ENCODE measurements around the gene KIF15. TPM values are rescaled to one million over a fixed set of nuclear protein-coding genes. Genes with fewer than 3 reads are reported as not detected.

The KIF15 gene
- total RNA-seq, 1 experiment from 2014 or later: 23.7 TPM

DNA sequence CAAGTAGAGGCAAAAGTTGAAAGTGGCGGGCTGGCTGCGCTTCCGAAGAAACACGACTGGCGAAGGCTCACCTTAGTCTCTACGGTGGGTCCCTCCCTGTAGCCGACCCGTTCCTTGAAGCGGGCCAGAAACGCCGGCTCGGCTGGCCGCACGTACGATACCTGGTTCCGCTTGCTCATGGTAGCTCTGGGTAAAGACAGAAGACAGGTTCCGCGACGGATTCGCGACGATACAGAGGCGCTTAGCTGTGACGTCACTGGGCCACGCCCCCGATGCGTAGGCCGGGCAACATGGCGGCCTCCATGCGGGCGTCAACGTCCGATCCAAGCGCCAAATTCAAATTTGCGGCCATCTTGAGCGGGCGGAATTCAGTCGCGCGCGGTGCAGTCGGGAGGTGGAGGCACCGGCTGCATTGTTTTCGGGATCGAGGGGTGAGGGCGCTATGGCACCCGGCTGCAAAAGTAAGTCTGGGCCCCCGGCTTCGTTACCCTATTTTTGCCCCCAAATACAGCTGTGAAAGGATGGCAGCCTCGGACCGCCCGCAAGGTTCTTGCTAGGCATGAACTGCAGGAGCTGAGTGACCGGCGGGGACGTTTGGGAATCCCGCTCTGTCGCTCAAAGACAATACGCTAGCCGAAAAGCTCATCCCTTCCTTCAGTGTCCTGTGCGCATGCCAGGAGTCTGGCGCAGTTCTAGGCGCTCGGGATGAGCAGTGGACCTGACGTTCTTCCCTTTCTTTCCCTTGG, at the start of gene KIF15, which contains the start of gene KIAA1143 (continued):
- TF ChIP-seq, protein P1, sequence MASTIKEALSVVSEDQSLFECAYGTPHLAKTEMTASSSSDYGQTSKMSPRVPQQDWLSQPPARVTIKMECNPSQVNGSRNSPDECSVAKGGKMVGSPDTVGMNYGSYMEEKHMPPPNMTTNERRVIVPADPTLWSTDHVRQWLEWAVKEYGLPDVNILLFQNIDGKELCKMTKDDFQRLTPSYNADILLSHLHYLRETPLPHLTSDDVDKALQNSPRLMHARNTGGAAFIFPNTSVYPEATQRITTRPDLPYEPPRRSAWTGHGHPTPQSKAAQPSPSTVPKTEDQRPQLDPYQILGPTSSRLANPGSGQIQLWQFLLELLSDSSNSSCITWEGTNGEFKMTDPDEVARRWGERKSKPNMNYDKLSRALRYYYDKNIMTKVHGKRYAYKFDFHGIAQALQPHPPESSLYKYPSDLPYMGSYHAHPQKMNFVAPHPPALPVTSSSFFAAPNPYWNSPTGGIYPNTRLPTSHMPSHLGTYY (CRISPR knock-in tag; IDR thresholded peaks at IDR 0.05): no peak
- 0 out of 2 replicates have a peak, but pooled peaks have one; percentile 61 for TF ChIP-seq RELA (CRISPR knock-in tag; IDR thresholded peaks at IDR 0.05; ENCODE audit: borderline replicate concordance)
- TF ChIP-seq, protein P2, sequence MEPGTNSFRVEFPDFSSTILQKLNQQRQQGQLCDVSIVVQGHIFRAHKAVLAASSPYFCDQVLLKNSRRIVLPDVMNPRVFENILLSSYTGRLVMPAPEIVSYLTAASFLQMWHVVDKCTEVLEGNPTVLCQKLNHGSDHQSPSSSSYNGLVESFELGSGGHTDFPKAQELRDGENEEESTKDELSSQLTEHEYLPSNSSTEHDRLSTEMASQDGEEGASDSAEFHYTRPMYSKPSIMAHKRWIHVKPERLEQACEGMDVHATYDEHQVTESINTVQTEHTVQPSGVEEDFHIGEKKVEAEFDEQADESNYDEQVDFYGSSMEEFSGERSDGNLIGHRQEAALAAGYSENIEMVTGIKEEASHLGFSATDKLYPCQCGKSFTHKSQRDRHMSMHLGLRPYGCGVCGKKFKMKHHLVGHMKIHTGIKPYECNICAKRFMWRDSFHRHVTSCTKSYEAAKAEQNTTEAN (CRISPR knock-in tag; IDR thresholded peaks at IDR 0.05): no peak
- no peak for TF ChIP-seq IRF2 (CRISPR knock-in tag; IDR thresholded peaks at IDR 0.05; ENCODE audit: borderline replicate concordance, low read depth)
- TF ChIP-seq, protein P3, sequence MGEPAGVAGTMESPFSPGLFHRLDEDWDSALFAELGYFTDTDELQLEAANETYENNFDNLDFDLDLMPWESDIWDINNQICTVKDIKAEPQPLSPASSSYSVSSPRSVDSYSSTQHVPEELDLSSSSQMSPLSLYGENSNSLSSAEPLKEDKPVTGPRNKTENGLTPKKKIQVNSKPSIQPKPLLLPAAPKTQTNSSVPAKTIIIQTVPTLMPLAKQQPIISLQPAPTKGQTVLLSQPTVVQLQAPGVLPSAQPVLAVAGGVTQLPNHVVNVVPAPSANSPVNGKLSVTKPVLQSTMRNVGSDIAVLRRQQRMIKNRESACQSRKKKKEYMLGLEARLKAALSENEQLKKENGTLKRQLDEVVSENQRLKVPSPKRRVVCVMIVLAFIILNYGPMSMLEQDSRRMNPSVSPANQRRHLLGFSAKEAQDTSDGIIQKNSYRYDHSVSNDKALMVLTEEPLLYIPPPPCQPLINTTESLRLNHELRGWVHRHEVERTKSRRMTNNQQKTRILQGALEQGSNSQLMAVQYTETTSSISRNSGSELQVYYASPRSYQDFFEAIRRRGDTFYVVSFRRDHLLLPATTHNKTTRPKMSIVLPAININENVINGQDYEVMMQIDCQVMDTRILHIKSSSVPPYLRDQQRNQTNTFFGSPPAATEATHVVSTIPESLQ (CRISPR knock-in tag; IDR thresholded peaks at IDR 0.05): no peak
- TF ChIP-seq ATF1 (CRISPR knock-in tag; IDR thresholded peaks at IDR 0.05): 0 out of 2 replicates have a peak, but pooled peaks have one; percentile 40
- TF ChIP-seq, protein P4, sequence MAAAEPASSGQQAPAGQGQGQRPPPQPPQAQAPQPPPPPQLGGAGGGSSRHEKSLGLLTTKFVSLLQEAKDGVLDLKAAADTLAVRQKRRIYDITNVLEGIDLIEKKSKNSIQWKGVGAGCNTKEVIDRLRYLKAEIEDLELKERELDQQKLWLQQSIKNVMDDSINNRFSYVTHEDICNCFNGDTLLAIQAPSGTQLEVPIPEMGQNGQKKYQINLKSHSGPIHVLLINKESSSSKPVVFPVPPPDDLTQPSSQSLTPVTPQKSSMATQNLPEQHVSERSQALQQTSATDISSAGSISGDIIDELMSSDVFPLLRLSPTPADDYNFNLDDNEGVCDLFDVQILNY (CRISPR knock-in tag; IDR thresholded peaks at IDR 0.05): peak; percentile 97
- 0 out of 2 replicates have a peak, but pooled peaks have one; percentile 49 for TF ChIP-seq ELF4 (CRISPR knock-in tag; IDR thresholded peaks at IDR 0.05; ENCODE audit: low read depth)
- no peak for TF ChIP-seq PRRX2 (CRISPR knock-in tag; IDR thresholded peaks at IDR 0.05)
- TF ChIP-seq, protein P5, sequence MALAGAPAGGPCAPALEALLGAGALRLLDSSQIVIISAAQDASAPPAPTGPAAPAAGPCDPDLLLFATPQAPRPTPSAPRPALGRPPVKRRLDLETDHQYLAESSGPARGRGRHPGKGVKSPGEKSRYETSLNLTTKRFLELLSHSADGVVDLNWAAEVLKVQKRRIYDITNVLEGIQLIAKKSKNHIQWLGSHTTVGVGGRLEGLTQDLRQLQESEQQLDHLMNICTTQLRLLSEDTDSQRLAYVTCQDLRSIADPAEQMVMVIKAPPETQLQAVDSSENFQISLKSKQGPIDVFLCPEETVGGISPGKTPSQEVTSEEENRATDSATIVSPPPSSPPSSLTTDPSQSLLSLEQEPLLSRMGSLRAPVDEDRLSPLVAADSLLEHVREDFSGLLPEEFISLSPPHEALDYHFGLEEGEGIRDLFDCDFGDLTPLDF (CRISPR knock-in tag; IDR thresholded peaks at IDR 0.05): 0 out of 2 replicates have a peak, but pooled peaks have one; percentile 30
- TF ChIP-seq, protein P6, sequence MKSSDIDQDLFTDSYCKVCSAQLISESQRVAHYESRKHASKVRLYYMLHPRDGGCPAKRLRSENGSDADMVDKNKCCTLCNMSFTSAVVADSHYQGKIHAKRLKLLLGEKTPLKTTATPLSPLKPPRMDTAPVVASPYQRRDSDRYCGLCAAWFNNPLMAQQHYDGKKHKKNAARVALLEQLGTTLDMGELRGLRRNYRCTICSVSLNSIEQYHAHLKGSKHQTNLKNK (CRISPR knock-in tag; IDR thresholded peaks at IDR 0.05): 0 out of 2 replicates have a peak, but pooled peaks have one; percentile 54
- TF ChIP-seq SMAD3 (CRISPR knock-in tag; IDR thresholded peaks at IDR 0.05; ENCODE audit: borderline replicate concordance): peak; percentile 61; the same call in 1 of the 2 replicates
- TF ChIP-seq, protein P7, sequence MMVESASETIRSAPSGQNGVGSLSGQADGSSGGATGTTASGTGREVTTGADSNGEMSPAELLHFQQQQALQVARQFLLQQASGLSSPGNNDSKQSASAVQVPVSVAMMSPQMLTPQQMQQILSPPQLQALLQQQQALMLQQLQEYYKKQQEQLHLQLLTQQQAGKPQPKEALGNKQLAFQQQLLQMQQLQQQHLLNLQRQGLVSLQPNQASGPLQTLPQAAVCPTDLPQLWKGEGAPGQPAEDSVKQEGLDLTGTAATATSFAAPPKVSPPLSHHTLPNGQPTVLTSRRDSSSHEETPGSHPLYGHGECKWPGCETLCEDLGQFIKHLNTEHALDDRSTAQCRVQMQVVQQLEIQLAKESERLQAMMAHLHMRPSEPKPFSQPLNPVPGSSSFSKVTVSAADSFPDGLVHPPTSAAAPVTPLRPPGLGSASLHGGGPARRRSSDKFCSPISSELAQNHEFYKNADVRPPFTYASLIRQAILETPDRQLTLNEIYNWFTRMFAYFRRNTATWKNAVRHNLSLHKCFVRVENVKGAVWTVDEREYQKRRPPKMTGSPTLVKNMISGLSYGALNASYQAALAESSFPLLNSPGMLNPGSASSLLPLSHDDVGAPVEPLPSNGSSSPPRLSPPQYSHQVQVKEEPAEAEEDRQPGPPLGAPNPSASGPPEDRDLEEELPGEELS (CRISPR knock-in tag; IDR thresholded peaks at IDR 0.05): peak; percentile 73
- TF ChIP-seq GTF2I (CRISPR knock-in tag; conservative IDR thresholded peaks at IDR 0.05): no peak
- TF ChIP-seq MXD4 (CRISPR knock-in tag; IDR thresholded peaks at IDR 0.05; ENCODE audit: borderline replicate concordance): no peak

All from WTC11 (cell line).